Activated CD8-positive, alpha-beta memory T cell treated with anti-CD3 and anti-CD28 coated beads for 4 hours (primary cell): Measurements from ENCODE around the gene G6PC3.
"Not testable (repeated sequence)": the region's sequence is repeated elsewhere in the genome, so short reads cannot be mapped to it uniquely, and the experiment has no call there.

Experiments
- DNase-seq, 2 donors: peaks; one replicate each; pipeline ENCODE4 v3.0.0-alpha.2; 2020; ENCODE audit warnings: low read depth in 2 of 2

The G6PC3 gene

GRCh38 chr17:44084131-44084538, 13.6 kb downstream of the G6PC3 start:
- no peak for DNase-seq

- no peak for DNase-seq
These were observed 14.4 kb downstream of the G6PC3 start for GRCh38 chr17:44084921-44085320.

- DNase-seq: no peak
These were observed 15.4 kb downstream of the G6PC3 start for GRCh38 chr17:44085908-44086307.

GRCh38 chr17:44086364-44087311, 16.1 kb downstream of the G6PC3 start:
- peak; percentile 26 to 67 for DNase-seq

GRCh38 chr17:44087319-44087718, 16.8 kb downstream of the G6PC3 start:
- DNase-seq: no peak

- DNase-seq: no peak
These were observed 17.7 kb downstream of the G6PC3 start for GRCh38 chr17:44088254-44088653.

GRCh38 chr17:44091200-44091997, 20.9 kb downstream of the G6PC3 start:
- DNase-seq: no peak

GRCh38 chr17:44092051-44092450, 21.5 kb downstream of the G6PC3 start:
- DNase-seq: no peak

- DNase-seq: no peak
These were observed 22.8 kb downstream of the G6PC3 start for GRCh38 chr17:44093231-44093900.

- no peak for DNase-seq
These were observed 24.3 kb downstream of the G6PC3 start for GRCh38 chr17:44094701-44095387.

- no peak for DNase-seq
These were observed 24.8 kb downstream of the G6PC3 start for GRCh38 chr17:44095388-44095646.

GRCh38 chr17:44095647-44096496, 25.3 kb downstream of the G6PC3 start:
- DNase-seq: no peak

- no peak for DNase-seq
These were observed 26.8 kb downstream of the G6PC3 start for GRCh38 chr17:44097110-44097958.

GRCh38 chr17:44101858-44102257, 31.3 kb downstream of the G6PC3 start:
- not testable (repeated sequence) for DNase-seq

GRCh38 chr17:44102849-44103622, 32.5 kb downstream of the G6PC3 start:
- no peak for DNase-seq

- no peak for DNase-seq
These were observed 34.9 kb downstream of the G6PC3 start for GRCh38 chr17:44105483-44105882.

- no peak for DNase-seq
These were observed 35.4 kb downstream of the G6PC3 start for GRCh38 chr17:44105941-44106340.

- no peak for DNase-seq
These were observed 36.3 kb downstream of the G6PC3 start for GRCh38 chr17:44106801-44107200.
